HG03520 (cell line): ENCODE measurements around the gene DR1.

Experiments
- ATAC-seq: cut with Tn5 transposase; IDR thresholded peaks from one replicate; pipeline ENCODE4 v1.9.1; 2021; ENCODE audit warnings: mild to moderate bottlenecking, moderate library complexity; ENCODE audit not compliant: unreplicated experiment

The DR1 gene

GRCh38 chr1:93345633-93346420 is at the start of gene DR1:
Gene DR1, plus strand, starts transcription at chr1:93345907. Its CDS starts 739 bp downstream, at chr1:93346646.
- ATAC-seq: peak; percentile 61

DNA sequence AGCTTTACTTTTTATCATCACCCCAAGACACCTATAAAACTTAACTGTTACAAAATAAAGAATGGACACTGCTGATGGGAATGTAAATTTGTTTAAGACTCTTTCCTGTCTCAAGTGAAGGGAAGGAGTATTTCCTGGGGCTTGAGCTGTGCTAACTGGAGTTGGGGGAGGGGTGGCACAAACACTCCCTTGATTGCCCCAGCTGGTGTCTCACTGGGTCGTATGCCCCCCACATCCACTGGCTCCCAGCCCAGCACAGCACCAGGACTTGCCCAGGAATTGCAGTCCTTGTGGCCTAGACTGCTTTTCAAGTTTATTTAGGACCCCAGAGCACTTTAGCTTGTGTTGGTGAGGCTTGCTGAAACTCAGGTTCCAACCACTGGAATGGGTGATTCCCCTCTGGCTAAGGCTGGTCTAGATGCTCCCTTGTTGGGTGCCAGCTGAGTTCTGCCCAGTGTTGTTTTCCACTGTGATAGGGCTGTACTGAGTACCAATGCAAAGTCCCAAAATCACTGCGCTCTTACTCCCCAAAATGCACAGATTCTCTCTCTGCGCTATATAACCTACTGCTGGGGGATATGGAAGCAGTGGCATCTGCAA is 49.1 kb upstream of the DR1 start:
- ATAC-seq: no peak

DNA sequence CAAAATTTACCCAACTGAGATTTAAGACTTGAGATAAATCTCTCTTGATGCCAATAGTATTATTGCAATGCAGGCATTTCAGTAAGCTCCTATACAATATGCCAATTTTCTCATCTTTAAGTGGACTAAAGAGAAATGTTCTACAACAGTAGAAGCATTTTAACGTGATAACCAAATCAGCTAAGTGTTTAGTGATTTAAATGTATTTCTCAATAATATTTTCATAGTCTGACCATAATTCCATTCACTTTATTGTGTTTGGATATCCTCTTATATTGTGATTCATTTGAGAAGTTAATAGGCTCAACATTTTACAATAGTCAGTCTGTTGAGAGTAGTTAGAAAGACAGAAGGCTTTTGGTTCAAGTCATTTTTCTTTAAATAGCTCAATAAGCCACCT is 44.6 kb upstream of the DR1 start:
- no peak for ATAC-seq

- ATAC-seq: no peak
Measured at GRCh38 chr1:93302078-93302477, 43.6 kb upstream of the DR1 start.

- no peak for ATAC-seq
Measured at GRCh38 chr1:93304716-93305138, 41.0 kb upstream of the DR1 start.

DNA sequence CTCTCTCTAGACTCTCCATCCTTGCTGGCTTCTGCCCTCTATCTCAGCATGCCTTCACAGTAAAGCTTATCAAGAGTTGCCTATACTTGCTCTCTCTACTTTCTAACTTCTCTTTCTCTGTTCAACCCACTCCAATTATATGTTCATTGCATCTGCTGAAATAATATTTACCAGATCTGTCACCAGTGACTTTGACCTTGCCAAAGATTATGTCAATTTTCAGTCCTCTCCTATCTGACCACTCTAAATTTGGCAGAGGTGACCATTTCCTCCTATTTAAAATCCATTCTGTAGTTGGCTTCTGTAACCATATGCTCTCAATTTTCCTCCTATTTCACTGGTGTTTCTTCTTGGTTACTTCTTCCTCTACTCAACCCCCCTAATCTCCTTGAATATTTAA is 38.8 kb upstream of the DR1 start:
- no peak for ATAC-seq

GRCh38 chr1:93313026-93313425 is 32.7 kb upstream of the DR1 start:
- ATAC-seq: no peak

DNA sequence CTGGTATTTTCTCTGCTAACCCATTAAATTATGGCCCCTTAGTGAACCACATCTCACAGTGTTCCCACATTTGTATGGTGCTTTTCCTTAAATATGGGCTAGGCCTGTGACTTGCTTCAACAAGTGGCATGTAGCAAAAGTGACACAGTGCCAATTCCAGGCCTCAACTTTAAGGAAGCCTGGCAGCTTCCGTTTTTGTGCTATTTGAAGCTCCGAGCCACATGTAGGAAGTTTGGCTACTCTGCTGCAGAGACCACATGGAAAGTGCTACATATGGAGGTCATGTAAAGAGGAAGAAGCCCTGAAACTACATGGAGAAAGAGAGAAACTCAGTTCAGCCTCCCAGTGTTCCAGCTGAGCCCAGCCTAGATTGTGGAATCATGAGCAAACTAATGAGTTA is 28.5 kb upstream of the DR1 start:
- ATAC-seq: no peak

DNA sequence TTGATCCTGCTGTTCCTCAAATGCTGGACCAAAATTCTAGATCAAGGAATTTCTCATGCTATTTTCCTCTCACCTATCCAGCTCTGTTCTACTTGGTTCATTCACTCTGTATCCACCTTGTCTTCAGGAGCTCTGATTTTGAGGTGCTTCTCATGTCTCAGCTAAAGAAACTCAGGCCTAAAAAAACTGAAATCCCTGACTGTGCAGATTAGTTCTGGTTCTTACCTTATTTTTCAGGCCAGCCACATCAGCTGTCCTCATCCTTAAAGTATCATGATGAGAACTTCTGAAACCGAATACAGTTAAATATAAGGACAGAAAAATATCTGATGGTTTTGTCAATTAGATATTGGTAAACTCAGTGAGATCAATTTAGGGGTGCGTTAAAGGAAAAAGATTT is 27.8 kb upstream of the DR1 start:
- no peak for ATAC-seq

DNA sequence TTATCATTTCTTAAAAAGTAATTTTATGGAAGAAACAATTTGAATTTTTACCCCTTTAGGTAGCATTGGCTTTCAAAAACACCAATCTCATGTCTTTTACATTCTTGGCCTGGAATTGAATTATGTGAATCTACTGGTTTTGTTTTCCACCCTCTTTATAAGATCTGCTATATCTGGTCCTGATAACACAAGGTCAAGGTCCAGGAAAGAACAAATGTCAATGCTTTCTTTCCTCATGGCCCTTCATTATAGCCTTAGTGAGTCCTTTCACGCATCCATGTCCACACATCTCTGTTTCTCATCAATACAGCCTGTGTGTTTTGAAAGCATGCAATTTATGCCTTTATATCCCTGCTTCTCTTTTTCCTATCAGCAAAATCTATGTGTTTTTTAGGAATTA is 24.0 kb upstream of the DR1 start:
- ATAC-seq: no peak

GRCh38 chr1:93322349-93322748 is 23.4 kb upstream of the DR1 start:
- no peak for ATAC-seq

GRCh38 chr1:93323185-93323820 is 22.4 kb upstream of the DR1 start:
- no peak for ATAC-seq

- ATAC-seq: no peak
Measured at GRCh38 chr1:93324486-93325464, 20.9 kb upstream of the DR1 start.

GRCh38 chr1:93328809-93329760 is 16.6 kb upstream of the DR1 start:
- peak; percentile 65 for ATAC-seq

- no peak for ATAC-seq
Measured at GRCh38 chr1:93330196-93330595, 15.5 kb upstream of the DR1 start.

GRCh38 chr1:93330617-93331016 is 15.1 kb upstream of the DR1 start:
- ATAC-seq: no peak

- ATAC-seq: no peak
Measured at GRCh38 chr1:93331412-93331811, 14.3 kb upstream of the DR1 start.

DNA sequence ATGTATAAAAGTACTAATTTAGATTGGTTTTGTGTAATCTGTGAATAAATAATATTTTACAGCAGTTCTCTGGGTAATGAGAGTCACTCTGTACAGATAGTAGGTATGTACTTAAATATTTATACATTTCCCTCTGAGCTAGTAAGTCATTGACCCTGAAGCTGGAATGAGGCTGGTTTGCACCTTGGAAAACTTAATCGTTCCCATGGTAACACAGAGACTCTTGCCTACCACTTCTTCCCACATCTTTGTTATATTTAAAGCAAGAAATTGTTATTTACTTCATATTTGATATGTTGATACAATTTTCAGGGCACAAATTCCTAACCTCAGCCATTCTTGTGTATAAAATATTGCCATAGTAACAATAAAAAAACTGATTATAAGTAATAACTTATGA is 13.3 kb upstream of the DR1 start:
- ATAC-seq: no peak

DNA sequence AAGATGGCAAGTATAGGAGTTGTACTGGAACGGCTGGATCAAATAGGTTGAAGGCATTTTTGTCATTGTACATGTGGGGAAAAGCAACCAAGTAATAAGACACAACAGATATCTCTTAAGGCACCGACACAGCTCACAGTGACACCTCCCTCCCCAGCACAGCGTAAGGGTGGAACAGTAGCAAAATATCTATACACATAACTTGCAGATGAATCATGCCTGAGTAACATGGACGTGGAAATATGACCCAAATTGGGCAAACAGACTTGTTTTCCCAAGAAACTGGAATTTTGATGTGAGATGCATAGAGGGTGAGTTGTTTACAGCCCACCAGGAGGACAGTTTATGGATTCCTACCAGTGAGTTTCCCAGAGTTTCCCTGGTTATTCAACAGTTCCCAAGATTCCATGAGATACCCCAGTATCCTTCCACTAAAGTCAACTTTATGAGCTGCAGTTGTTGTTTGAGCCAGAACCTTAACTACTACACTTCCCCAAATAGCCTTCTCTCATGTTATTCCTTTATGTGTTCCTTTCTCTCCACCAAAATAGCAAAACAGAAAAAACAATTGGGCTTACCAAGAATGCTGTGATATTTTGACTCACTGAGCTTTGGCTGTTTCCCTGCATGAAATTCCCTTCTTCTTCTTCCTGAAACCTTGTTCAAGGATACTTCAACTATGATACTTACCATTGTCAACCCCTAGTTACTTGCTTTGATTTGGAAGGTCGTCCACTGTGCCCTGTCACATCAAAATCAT is 7.1 kb upstream of the DR1 start:
- no peak for ATAC-seq
